Hepatocyte (in vitro differentiated cells): ENCODE results near the gene DPM1. TPM values are rescaled to one million over a fixed set of nuclear protein-coding genes. Genes with fewer than 3 reads are reported as not detected.

Experiments used
- DNase-seq: peaks from one replicate; pipeline ENCODE4 v3.0.0-alpha.2; 2016; ENCODE audit warnings: low spot score
- H2AFZ ChIP-seq: fragments of 200-600 bp; sonication (generic); 2 replicates; pipeline ENCODE4 v1.6.0; 2016; ENCODE audit warnings: antibody characterized with exemption, mild to moderate bottlenecking
- H3K27ac ChIP-seq: fragments of 200-600 bp; sonication (generic); 2 replicates; pipeline ENCODE4 v1.5.1; 2016; ENCODE audit warnings: mild to moderate bottlenecking
- H3K27me3 ChIP-seq: fragments of 200-600 bp; sonication (generic); 2 replicates; pipeline ENCODE4 v1.6.1; 2016
- H3K36me3 ChIP-seq: fragments of 200-600 bp; sonication (generic); replicated peaks from 2 replicates; pipeline ENCODE4 v1.5.1; 2016; ENCODE audit warnings: low read depth; ENCODE audit not compliant: insufficient read depth
- H3K4me1 ChIP-seq: fragments of 200-600 bp; sonication (generic); 2 replicates; pipeline ENCODE4 v1.5.1; 2016; ENCODE audit warnings: mild to moderate bottlenecking, moderate library complexity; ENCODE audit not compliant: insufficient read depth
- H3K4me2 ChIP-seq: fragments of 200-600 bp; sonication (generic); 2 replicates; pipeline ENCODE4 v1.6.0; 2016
- H3K4me3 ChIP-seq: fragments of 200-600 bp; sonication (generic); 2 replicates; pipeline ENCODE4 v1.5.1; 2016; ENCODE audit warnings: mild to moderate bottlenecking
- H3K79me2 ChIP-seq: fragments of 200-600 bp; sonication (generic); 2 replicates; pipeline ENCODE4 v1.6.0; 2017; ENCODE audit warnings: mild to moderate bottlenecking
- H3K9me2 ChIP-seq: fragments of 200-600 bp; sonication (generic); replicated peaks from 2 replicates; pipeline ENCODE4 v1.6.0; 2017; ENCODE audit warnings: mild to moderate bottlenecking; ENCODE audit not compliant: insufficient read depth
- H3K9me3 ChIP-seq: fragments of 200-600 bp; sonication (generic); 2 replicates; pipeline ENCODE4 v1.5.1; 2016; ENCODE audit warnings: low read depth, mild to moderate bottlenecking
- H4K20me1 ChIP-seq: fragments of 200-600 bp; sonication (generic); 2 replicates; pipeline ENCODE4 v1.6.0; 2016; ENCODE audit warnings: mild to moderate bottlenecking; ENCODE audit not compliant: insufficient read depth, poor library complexity, severe bottlenecking
- CTCF ChIP-seq: fragments of 200-600 bp; sonication (generic); IDR thresholded peaks from 2 replicates; pipeline ENCODE4 v1.5.1; 2016; ENCODE audit warnings: antibody characterized with exemption, mild to moderate bottlenecking; ENCODE audit not compliant: poor library complexity
- EZH2 ChIP-seq: fragments of 200-600 bp; sonication (generic); IDR thresholded peaks from 2 replicates; pipeline ENCODE4 v1.6.1; 2016; ENCODE audit warnings: antibody characterized with exemption, mild to moderate bottlenecking, borderline replicate concordance
- EZH2phosphoT487 ChIP-seq: fragments of 200-600 bp; sonication (generic); IDR thresholded peaks from one replicate; pipeline ENCODE4 v1.6.1; 2018; ENCODE audit warnings: antibody characterized with exemption, mild to moderate bottlenecking, low read depth, moderate library complexity; ENCODE audit not compliant: unreplicated experiment, severe bottlenecking
- WGBS: methylation state at CpG from one replicate; pipeline ENCODE4 v1.1.6; 2016; ENCODE audit warnings: low lambda C conversion rate; ENCODE audit errors: missing lambda C conversion rate; 5-methylcytosine and 5-hydroxymethylcytosine counted together
- polyA plus RNA-seq: library from polyadenylated mRNA; unstranded; fragments of >200 nt; fragmentation: Nextera tagmentation; extraction: Ambion mirVana; gene quantifications from 2 replicates; pipeline ENCODE4 v1.2.1, GENCODE V29; 2016
- total RNA-seq: library from RNA; depleted of rRNA; stranded (reverse); fragments of >200 nt; gene quantifications from 2 replicates; pipeline ENCODE4 v1.2.3, GENCODE V29; 2014

The DPM1 gene
- total and polyA plus RNA-seq, 2 experiments from 2014 or later = 72.9 to 84.3 TPM

GRCh38 chr20:50931306-50932015 lies 26.9 kb downstream of the DPM1 start, which contains the start of gene ADNP:
Gene ADNP (minus strand): TSS chr20:50931437. CDS start chr20:50903996, 27,441 bp downstream.
- Histone ChIP-seq H3K9me3 (no peaks in the 10 kb centered on the region), H4K20me1 (peaks cover 35% of the 10 kb centered on the region), H3K27ac (peak within 1 kb of the TSS; percentile 100), H3K4me1 (peaks cover 31% of the 10 kb centered on the region), H3K4me2 (peak within 1 kb of the TSS; percentile 96), H2AFZ (peak within 1 kb of the TSS; percentile 96), H3K27me3 (no peaks in the 10 kb centered on the region), H3K79me2 (peaks cover 40% of the 10 kb centered on the region), H3K36me3 (no peaks in the 10 kb centered on the region), H3K9me2 (no peaks in the 10 kb centered on the region), H3K4me3 (peak within 1 kb of the TSS; percentile 72)
- DNase-seq = peak; percentile 97
- TF ChIP-seq CTCF (peak; percentile 68), EZH2 (no peak)
- 6% methylated on average over 34 of the region's 58 CpGs for WGBS

GRCh38 chr20:50930976-50931305 lies 27.4 kb downstream of the DPM1 start:
- TF ChIP-seq EZH2phosphoT487 (no peak), EZH2 (no peak), CTCF (no peak)
- whole genome bisulfite sequencing = no CpG with 5 or more reads among the region's 45 CpGs
- H3K4me2 ChIP-seq = peak overlapping the region; percentile 83
- peak overlapping the region; percentile 100 for H3K27ac ChIP-seq
- H4K20me1 ChIP-seq = peaks cover 40% of the 10 kb centered on the region
- no peaks in the 10 kb centered on the region for H3K9me2 ChIP-seq
- no peak for DNase-seq
- H2AFZ ChIP-seq = no peak overlapping the region
- H3K79me2 ChIP-seq = peaks cover 45% of the 10 kb centered on the region
- no peaks in the 10 kb centered on the region for H3K9me3 ChIP-seq
- peak overlapping the region; percentile 72 for H3K4me3 ChIP-seq
- no peaks in the 10 kb centered on the region for H3K36me3 ChIP-seq
- H3K27me3 ChIP-seq = no peaks in the 10 kb centered on the region
- H3K4me1 ChIP-seq = peaks cover 31% of the 10 kb centered on the region

- Histone ChIP-seq H3K4me2 (peak overlapping the region; percentile 96), H3K4me3 (peak overlapping the region; percentile 48), H2AFZ (no peak overlapping the region), H4K20me1 (peaks cover 46% of the 10 kb centered on the region), H3K4me1 (peaks cover 31% of the 10 kb centered on the region), H3K36me3 (no peaks in the 10 kb centered on the region), H3K9me2 (no peaks in the 10 kb centered on the region), H3K27ac (peak overlapping the region; percentile 83), H3K79me2 (peaks cover 51% of the 10 kb centered on the region), H3K9me3 (no peaks in the 10 kb centered on the region), H3K27me3 (no peaks in the 10 kb centered on the region)
- WGBS = under 1% methylated on average over 32 of the region's 79 CpGs
- TF ChIP-seq EZH2phosphoT487 (no peak), EZH2 (no peak), CTCF (no peak)
- peak; percentile 62 for DNase-seq
Measured at GRCh38 chr20:50930139-50930975, 28.0 kb downstream of the DPM1 start.
